ENCODE measurements around the gene IKBKE. TPM values are rescaled to one million over a fixed set of nuclear protein-coding genes. Genes with fewer than 3 reads are reported as not detected.

The IKBKE gene
- total RNA-seq, 1 donor from 2014 or later = 7.6 TPM

GRCh38 chr1:206459703-206460102, 10.6 kb upstream of the IKBKE start:
- H3K27me3 Mint-ChIP-seq (ENCODE audit: low read depth) = no peaks in the 10 kb centered on the region
- H3K36me3 Mint-ChIP-seq (ENCODE audit: low read depth) = peaks cover 19% of the 10 kb centered on the region
- no peak for TF ChIP-seq CTCF (conservative IDR thresholded peaks at IDR 0.05)
- no peak overlapping the region for H3K4me3 Mint-ChIP-seq
- no peaks in the 10 kb centered on the region for H3K9me3 Mint-ChIP-seq
- no peak for DNase-seq (ENCODE audit: low read depth, low spot score)
- H3K4me1 Mint-ChIP-seq = peaks cover 25% of the 10 kb centered on the region
- no peak overlapping the region for H3K27ac Mint-ChIP-seq (ENCODE audit: unreplicated experiment)

- no peak for TF ChIP-seq CTCF (conservative IDR thresholded peaks at IDR 0.05)
- H3K27me3 Mint-ChIP-seq (ENCODE audit: low read depth) = no peaks in the 10 kb centered on the region
- no peak for DNase-seq (ENCODE audit: low read depth, low spot score)
- H3K4me1 Mint-ChIP-seq = peaks cover 14% of the 10 kb centered on the region
- no peaks in the 10 kb centered on the region for H3K9me3 Mint-ChIP-seq
- no peak overlapping the region for H3K4me3 Mint-ChIP-seq
- no peak overlapping the region for H3K27ac Mint-ChIP-seq (ENCODE audit: unreplicated experiment)
- H3K36me3 Mint-ChIP-seq (ENCODE audit: low read depth) = peaks cover 19% of the 10 kb centered on the region
These were observed 9.3 kb upstream of the IKBKE start for GRCh38 chr1:206460836-206461426.

GRCh38 chr1:206461602-206462455, 8.4 kb upstream of the IKBKE start:
- H3K27me3 Mint-ChIP-seq (ENCODE audit: low read depth) = peaks cover 6% of the 10 kb centered on the region
- peak; percentile 78 for TF ChIP-seq CTCF (conservative IDR thresholded peaks at IDR 0.05)
- H3K4me1 Mint-ChIP-seq = peaks cover 17% of the 10 kb centered on the region
- H3K36me3 Mint-ChIP-seq (ENCODE audit: low read depth) = peaks cover 19% of the 10 kb centered on the region
- H3K9me3 Mint-ChIP-seq = no peaks in the 10 kb centered on the region
- peak overlapping the region; percentile 14 for H3K27ac Mint-ChIP-seq (ENCODE audit: unreplicated experiment)
- peak overlapping the region; percentile 2 for H3K4me3 Mint-ChIP-seq
- peak; percentile 70 for DNase-seq (ENCODE audit: low read depth, low spot score)

GRCh38 chr1:206463137-206463536, 7.1 kb upstream of the IKBKE start:
- Mint-ChIP-seq H3K4me3 (no peak overlapping the region), H3K4me1 (peaks cover 30% of the 10 kb centered on the region), H3K27me3 (ENCODE audit: low read depth) (peaks cover 11% of the 10 kb centered on the region), H3K36me3 (ENCODE audit: low read depth) (peaks cover 19% of the 10 kb centered on the region), H3K27ac (ENCODE audit: unreplicated experiment) (no peak overlapping the region), H3K9me3 (no peaks in the 10 kb centered on the region)
- no peak for DNase-seq (ENCODE audit: low read depth, low spot score)
- TF ChIP-seq CTCF (conservative IDR thresholded peaks at IDR 0.05) = no peak

GRCh38 chr1:206463911-206464310, 6.4 kb upstream of the IKBKE start:
- Mint-ChIP-seq H3K4me1 (peaks cover 36% of the 10 kb centered on the region), H3K27me3 (ENCODE audit: low read depth) (peaks cover 13% of the 10 kb centered on the region), H3K4me3 (no peak overlapping the region), H3K9me3 (no peaks in the 10 kb centered on the region), H3K27ac (ENCODE audit: unreplicated experiment) (no peak overlapping the region), H3K36me3 (ENCODE audit: low read depth) (peaks cover 16% of the 10 kb centered on the region)
- no peak for TF ChIP-seq CTCF (conservative IDR thresholded peaks at IDR 0.05)
- no peak for DNase-seq (ENCODE audit: low read depth, low spot score)
